Gastrocnemius medialis (tissue), 4 donors: ENCODE data around the gene TRIM46.

Source experiments
- CTCF ChIP-seq, 5 experiments: fragments of 450-650 bp in 3 of 5; fragments of 200-600 bp in 2 of 5; sonication (generic) in 2 of 5; IDR thresholded peaks in 4 of 5; conservative IDR thresholded peaks in 1 of 5; 1 replicate in 4 of 5; 2 replicates in 1 of 5; pipeline ENCODE4 v1.5.1; 2016 to 2019; ENCODE audit warnings: antibody characterized with exemption in 5 of 5, mild to moderate bottlenecking in 3 of 5, moderate library complexity in 3 of 5
- POLR2A ChIP-seq, 2 donors: fragments of 450-650 bp; IDR thresholded peaks; one replicate each; pipeline ENCODE4 v1.6.1; 2017; ENCODE audit warnings: antibody characterized with exemption in 2 of 2, mild to moderate bottlenecking in 2 of 2, moderate library complexity in 2 of 2

GRCh38 chr1:155184835-155185782 is 11.5 kb downstream of the TRIM46 start:
- TF ChIP-seq CTCF (IDR thresholded peaks at IDR 0.05 in 4 of 5, conservative IDR thresholded peaks at IDR 0.05 in 1 of 5) (no peak), POLR2A (IDR thresholded peaks at IDR 0.05) (no peak)
